Mucosa of gallbladder (tissue), 1 donor: ENCODE results near the gene ENTPD5. TPM values are rescaled to one million over a fixed set of nuclear protein-coding genes. Genes with fewer than 3 reads are reported as not detected.
"Not testable (repeated sequence)": the region's sequence is repeated elsewhere in the genome, so short reads cannot be mapped to it uniquely, and the experiment has no call there.

Experiments
- DNase-seq: peaks from one replicate; pipeline ENCODE4 v3.0.0-alpha.2; 2020; ENCODE audit warnings: low spot score
- total RNA-seq: library from RNA; stranded (reverse); gene quantifications from one replicate; pipeline ENCODE4 v1.2.1, GENCODE V29; 2021
- donor health status: DM: no; HTN: no; CAD: no.

ENTPD5 gene
- total RNA-seq, 1 donor from 2014 or later, result 43.1 TPM

DNA sequence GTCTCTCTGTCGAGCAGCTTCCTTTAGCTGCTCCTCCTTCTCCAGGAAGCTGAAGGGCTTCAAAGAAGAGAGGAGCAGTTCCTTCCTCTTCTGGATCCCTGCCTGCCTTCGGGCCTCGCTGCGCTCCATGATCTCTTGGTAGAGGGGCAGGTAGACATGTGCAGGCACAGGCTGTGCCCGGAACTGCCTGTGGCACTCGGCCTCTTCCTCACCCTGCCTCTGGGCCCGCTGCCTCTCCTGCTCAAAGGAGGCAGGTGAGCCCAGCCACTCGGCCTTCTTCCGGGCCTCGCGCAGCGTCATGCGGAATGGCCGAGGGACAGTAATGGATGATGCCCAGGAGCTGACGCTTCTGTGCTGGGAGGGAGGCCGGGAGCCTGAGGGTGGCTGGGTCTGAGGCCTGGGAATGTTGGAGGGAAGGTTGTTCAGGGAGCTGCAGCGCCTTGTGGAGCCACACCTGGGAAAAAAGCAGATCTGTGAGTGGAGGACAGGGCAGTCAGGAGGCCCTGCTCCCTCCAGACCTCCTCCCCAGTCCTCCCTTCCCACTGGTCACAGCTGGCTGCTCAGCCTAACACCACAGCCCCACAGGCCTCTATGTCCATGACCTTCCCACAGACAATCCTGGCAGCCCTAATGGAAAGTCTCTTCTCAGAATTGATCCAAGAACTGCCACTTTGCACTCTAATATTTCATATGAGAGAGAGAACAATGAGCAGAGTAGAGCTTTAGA, 74.5 kb downstream of the ENTPD5 start:
- peak; percentile 12 for DNase-seq

DNA sequence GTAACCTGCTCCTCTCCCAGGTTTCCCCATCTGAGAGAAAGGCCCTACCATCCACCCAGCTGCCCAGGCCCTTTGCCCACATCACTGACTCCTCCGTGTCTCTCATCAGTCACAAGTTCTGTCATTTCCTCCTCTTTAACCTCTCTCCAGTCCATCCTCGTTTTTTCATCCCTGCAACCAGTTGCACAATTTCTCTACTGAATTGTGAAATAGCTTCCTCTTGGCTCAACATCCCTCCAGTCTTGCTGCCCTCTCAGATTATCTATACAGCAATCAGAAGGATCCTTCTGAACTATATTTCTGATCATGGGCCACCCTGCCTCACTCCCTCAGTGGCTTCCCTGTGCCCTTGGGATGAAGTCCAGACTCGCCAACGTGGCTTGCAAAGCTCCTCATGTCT, 76.0 kb downstream of the ENTPD5 start:
- DNase-seq, result peak; percentile 55

DNA sequence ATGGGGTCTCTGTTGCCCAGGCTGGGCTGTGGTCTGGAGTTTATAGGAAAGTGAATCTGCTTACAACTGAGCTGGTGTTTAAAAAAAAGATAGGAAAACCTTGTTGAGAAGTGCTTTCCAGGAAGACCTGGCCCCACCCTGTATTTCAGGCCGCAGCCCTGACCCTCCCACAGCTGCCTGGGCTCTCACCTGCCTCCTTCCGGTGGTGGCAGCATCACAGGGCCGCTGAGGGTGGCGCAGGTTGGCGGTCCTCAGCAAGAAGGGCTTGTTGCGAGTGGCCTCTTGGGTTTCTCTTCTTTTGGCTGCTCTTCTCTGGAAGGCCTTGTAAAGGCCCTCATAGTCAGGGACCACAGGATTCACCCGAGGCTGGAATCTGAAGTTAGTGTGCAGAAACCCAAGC, 76.9 kb downstream of the ENTPD5 start:
- no peak for DNase-seq

DNA sequence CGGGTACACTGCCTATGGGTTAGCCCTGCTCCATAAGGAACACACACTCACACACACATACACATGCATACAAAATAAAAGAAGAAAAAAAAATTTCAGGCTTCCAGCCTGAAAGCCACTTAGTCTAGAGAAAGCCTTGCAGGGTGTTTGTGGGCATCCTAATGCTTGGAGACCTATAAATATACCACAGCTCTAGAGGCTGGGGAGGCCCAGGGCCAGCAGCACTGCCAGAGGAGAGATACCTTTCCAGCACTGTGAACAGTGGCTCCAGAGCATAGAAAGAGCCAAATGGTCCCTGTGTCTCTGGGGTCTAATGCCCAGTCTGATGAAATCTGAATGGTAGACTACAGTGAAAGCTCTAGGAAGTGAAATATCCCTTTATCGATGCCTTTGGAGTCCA, 82.1 kb downstream of the ENTPD5 start:
- no peak for DNase-seq

DNA sequence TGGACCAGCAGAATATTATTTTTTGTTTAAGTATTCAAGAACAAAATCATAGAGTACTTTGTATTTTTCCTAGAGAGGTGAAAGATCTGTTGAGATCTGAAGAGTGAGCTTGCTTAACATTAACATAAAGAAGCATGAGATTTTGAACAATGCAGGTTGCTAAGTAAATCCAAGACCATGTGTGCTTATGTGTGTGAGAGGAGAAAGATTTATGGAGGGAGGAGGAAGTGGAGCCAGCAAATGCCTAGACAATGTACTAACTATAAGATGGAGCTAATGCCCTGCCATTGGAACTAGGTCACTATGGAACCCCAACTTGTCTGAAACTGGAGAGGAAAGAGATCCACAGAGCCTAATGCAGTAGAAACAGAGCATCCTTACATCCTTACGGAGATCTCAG, 82.5 kb downstream of the ENTPD5 start:
- DNase-seq, result no peak

DNA sequence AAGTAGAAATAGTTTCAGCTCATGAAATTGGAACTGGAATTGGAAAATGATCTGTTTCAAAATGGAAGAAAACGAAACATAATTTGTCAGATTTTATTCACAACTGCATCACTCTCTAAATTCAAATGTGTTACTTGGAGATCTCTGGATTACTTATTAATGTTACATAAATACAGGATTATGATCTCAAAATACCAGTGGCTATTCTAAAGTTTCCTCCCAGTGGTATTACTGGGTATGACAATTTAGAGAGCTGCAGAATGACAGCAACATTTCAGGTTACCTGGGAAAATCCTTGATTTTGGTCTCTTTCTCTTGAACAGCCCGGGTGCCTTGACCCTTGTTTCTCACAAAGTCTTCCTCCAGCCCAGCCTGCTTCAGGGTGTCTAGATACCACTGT, 83.4 kb downstream of the ENTPD5 start:
- DNase-seq, result no peak

DNA sequence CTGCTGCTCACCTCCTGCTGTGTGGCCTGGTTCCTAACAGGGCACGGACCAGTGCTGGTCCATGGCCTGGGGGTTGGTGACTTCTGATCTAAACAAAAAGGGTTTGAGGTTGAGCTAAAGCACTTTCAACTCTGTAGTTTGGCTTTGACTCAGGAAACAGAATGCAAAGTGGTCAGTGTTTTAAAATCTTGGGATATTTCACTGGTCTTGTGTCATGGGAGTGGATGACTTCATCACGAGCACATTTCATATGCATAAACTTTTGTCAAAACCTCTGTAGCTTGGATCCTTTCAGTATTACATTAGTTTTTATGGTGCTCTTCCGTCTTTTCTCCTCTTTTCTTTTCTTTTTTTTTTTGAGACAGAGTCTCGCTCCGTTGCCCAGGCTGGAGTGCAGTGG, 94.8 kb downstream of the ENTPD5 start:
- no peak for DNase-seq

DNA sequence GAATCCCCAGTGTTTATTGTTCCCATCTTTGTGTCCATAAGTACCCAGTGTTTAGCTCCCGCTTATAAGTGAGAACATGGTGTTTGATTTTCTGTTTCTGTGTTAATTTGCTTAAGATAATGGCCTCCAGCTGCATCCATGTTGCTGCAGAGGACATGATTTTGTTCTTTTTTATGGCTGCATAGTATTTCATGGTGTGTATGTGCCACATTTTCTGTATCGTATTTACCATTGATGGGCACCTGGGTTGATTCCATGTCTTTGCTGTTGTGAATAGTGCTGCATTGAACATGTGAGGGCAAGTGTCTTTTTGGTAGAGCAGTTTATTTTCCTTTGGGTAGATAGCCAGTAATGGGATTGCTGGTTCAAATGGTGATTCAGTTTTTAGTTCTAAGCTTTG, 99.6 kb downstream of the ENTPD5 start:
- DNase-seq, result not testable (repeated sequence)

DNA sequence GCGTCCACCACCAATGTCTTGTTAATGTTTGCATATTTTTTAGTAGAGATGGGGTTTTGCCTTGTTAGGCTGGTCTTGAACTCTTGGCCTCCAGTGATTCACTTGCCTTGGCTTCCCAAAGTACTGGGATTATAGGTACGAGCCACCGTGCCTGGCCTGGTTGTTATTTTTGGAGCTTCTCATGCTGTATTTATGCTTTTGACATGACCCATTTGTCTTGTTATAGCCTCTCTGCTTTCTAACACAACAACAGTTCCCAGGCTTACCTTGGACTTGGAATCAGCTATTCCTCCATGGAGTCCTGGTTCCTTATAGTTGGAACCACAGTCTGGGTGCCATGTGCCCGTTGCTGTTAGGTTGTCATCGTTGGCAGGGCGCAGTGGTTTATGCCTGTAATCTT, 102.8 kb downstream of the ENTPD5 start:
- no peak for DNase-seq

DNA sequence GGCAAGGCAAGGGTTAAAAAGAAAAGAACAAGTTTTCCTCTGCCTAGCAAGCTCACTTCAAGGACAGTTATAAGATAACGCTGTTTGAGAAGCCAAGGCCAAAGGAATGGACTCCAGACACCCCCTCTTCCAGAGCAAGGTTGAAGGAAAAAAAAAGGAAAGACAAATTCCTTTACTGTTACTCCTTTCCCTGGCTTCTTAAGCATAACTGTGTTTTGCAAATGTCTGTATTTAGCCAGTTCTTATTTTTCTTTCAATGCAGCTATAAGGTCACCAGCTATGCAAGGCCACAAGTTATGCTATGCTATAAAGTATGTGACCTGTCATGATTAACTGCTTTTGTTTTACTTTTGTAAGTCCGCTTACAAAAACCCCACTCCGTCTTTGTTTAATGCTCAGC, 105.8 kb downstream of the ENTPD5 start:
- no peak for DNase-seq

DNA sequence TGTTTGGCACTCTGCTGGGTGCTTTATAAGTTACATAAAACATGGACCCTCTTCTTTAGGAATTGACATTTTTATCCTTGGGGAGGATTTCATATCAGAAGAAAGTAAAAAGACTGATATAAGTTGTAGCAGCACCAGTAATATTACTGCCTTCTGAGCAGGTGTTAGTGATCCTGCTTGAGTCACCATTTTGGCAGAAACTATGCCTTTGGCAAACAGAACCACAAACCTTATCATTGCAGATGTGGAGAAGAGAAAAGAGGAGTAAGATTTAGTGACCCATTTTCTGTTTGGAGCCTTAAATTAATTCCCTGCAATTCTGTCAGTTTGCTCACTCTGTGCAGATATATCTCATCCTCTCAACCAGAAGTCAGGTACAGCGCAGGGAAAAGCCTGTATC, 109.4 kb downstream of the ENTPD5 start:
- no peak for DNase-seq

Other genes with a start within 250 kb of the ENTPD5 start
- gene PTGR2, start 167.5 kb downstream of the ENTPD5 start, total RNA-seq, result 13.4 TPM
- 39.1 TPM for gene ZNF410, start 132.4 kb downstream of the ENTPD5 start, total RNA-seq
- 7.0 TPM for gene FAM161B, start 69.2 kb downstream of the ENTPD5 start, total RNA-seq
- 25.3 TPM for gene COQ6, start 69.0 kb downstream of the ENTPD5 start, total RNA-seq
- gene BBOF1, start 61 bp upstream of the ENTPD5 start, total RNA-seq, result 3.7 TPM
- 66.1 TPM for gene ALDH6A1, start 65.2 kb upstream of the ENTPD5 start, total RNA-seq
- gene LIN52, start 65.7 kb upstream of the ENTPD5 start, total RNA-seq, result 9.5 TPM
- not detected for gene VSX2, start 220.2 kb upstream of the ENTPD5 start, total RNA-seq